Suprapubic skin (tissue), 4 donors: ENCODE measurements around the gene TNIK.

Experiments used
- EP300 ChIP-seq: sonication (generic); formaldehyde crosslinking; IDR thresholded peaks from one replicate; pipeline ENCODE4 v1.6.1; 2017; ENCODE audit warnings: antibody characterized with exemption
- POLR2A ChIP-seq, 2 donors: fragments of 450-650 bp; IDR thresholded peaks; one replicate each; pipeline ENCODE4 v1.6.1; 2017; ENCODE audit warnings: antibody characterized with exemption in 2 of 2, mild to moderate bottlenecking in 2 of 2, moderate library complexity in 2 of 2
- POLR2AphosphoS5 ChIP-seq, 3 donors: sonication (generic); formaldehyde crosslinking; IDR thresholded peaks; one replicate each; pipeline ENCODE4 v1.6.1; 2017; ENCODE audit warnings: antibody characterized with exemption in 3 of 3
- TF ChIP-seq, protein P1 (sequence below), 2 donors: fragments of 200-600 bp in 1 of 2; fragments of 450-650 bp in 1 of 2; sonication (generic) in 1 of 2; IDR thresholded peaks; one replicate each; pipeline ENCODE4 v1.5.1; 2016 to 2019; ENCODE audit warnings: antibody characterized with exemption in 2 of 2, mild to moderate bottlenecking in 1 of 2, moderate library complexity in 1 of 2

DNA sequence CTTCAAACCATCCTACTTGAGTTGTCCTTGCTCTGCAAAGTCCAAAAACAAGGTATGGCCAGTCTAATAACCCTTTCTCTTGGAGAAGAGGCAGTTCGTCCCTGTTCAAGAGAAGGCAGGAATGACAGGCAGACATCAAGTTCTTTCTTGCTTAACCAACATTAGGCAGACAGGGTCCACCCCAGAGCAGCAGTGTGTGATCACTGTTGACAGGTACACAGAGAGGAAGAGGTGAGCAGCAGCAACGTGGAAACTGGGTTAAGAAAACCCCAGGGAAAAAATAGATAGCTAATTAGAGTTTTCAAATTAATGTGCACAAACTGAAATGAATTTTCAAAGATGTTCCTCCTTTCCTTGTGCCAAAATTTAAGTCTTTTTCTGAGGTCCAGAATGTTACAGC lies 48.2 kb downstream of the TNIK start:
- TF ChIP-seq, protein P1, sequence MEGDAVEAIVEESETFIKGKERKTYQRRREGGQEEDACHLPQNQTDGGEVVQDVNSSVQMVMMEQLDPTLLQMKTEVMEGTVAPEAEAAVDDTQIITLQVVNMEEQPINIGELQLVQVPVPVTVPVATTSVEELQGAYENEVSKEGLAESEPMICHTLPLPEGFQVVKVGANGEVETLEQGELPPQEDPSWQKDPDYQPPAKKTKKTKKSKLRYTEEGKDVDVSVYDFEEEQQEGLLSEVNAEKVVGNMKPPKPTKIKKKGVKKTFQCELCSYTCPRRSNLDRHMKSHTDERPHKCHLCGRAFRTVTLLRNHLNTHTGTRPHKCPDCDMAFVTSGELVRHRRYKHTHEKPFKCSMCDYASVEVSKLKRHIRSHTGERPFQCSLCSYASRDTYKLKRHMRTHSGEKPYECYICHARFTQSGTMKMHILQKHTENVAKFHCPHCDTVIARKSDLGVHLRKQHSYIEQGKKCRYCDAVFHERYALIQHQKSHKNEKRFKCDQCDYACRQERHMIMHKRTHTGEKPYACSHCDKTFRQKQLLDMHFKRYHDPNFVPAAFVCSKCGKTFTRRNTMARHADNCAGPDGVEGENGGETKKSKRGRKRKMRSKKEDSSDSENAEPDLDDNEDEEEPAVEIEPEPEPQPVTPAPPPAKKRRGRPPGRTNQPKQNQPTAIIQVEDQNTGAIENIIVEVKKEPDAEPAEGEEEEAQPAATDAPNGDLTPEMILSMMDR (IDR thresholded peaks at IDR 0.05), result no peak
- no peak for TF ChIP-seq POLR2A (IDR thresholded peaks at IDR 0.05)
- no peak for TF ChIP-seq EP300
- no peak for TF ChIP-seq POLR2AphosphoS5 (IDR thresholded peaks at IDR 0.05)
